Smooth muscle cell (in vitro differentiated cells): ENCODE data around the gene CLCN1. TPM values are rescaled to one million over a fixed set of nuclear protein-coding genes. Genes with fewer than 3 reads are reported as not detected.

Experiments
- DNase-seq: peaks from one replicate; lab custom pipeline; 2025; ENCODE audit not compliant: unreplicated experiment; lab: John Stamatoyannopoulos, UW
- H2AFZ ChIP-seq: fragments of 200-600 bp; sonication (generic); 2 replicates; pipeline ENCODE4 v1.6.0; 2016; ENCODE audit warnings: antibody characterized with exemption, low read depth, mild to moderate bottlenecking
- H3F3A ChIP-seq: fragments of 200-600 bp; sonication (generic); 2 replicates; pipeline ENCODE4 v1.6.0; 2017; ENCODE audit warnings: antibody characterized with exemption, low read depth
- H3K27ac ChIP-seq: fragments of 200-600 bp; sonication (generic); 2 replicates; pipeline ENCODE4 v1.5.1; 2016; ENCODE audit warnings: low read depth, mild to moderate bottlenecking
- H3K27me3 ChIP-seq: fragments of 200-600 bp; sonication (generic); 2 replicates; pipeline ENCODE4 v1.6.1; 2016; ENCODE audit warnings: low read depth, mild to moderate bottlenecking
- H3K36me3 ChIP-seq: fragments of 200-600 bp; sonication (generic); 2 replicates; pipeline ENCODE4 v1.5.1; 2016; ENCODE audit warnings: low read depth
- H3K4me1 ChIP-seq: fragments of 200-600 bp; sonication (generic); 2 replicates; pipeline ENCODE4 v1.5.1; 2016; ENCODE audit warnings: low read depth
- H3K4me2 ChIP-seq: fragments of 200-600 bp; sonication (generic); 2 replicates; pipeline ENCODE4 v1.6.0; 2016; ENCODE audit warnings: mild to moderate bottlenecking
- H3K4me3 ChIP-seq: fragments of 200-600 bp; sonication (generic); 2 replicates; pipeline ENCODE4 v1.5.1; 2016; ENCODE audit warnings: mild to moderate bottlenecking
- H3K79me2 ChIP-seq: fragments of 200-600 bp; sonication (generic); 2 replicates; pipeline ENCODE4 v1.6.0; 2016; ENCODE audit warnings: low read depth, mild to moderate bottlenecking
- H3K9ac ChIP-seq: fragments of 200-600 bp; sonication (generic); 2 replicates; pipeline ENCODE4 v1.6.0; 2016; ENCODE audit warnings: low read depth
- H3K9me3 ChIP-seq: fragments of 200-600 bp; sonication (generic); replicated peaks from 2 replicates; pipeline ENCODE4 v1.5.1; 2016; ENCODE audit warnings: low read depth
- H4K20me1 ChIP-seq: fragments of 200-600 bp; sonication (generic); 2 replicates; pipeline ENCODE4 v1.6.0; 2016; ENCODE audit warnings: low read depth
- WGBS: methylation state at CpG from one replicate; pipeline ENCODE4 v1.1.7; 2016; ENCODE audit warnings: low lambda C conversion rate; 5-methylcytosine and 5-hydroxymethylcytosine counted together
- polyA plus RNA-seq: library from polyadenylated mRNA; unstranded; fragments of >200 nt; fragmentation: Nextera tagmentation; extraction: Ambion mirVana; gene quantifications from 2 replicates; pipeline ENCODE4 v1.2.1, GENCODE V29; 2016
- total RNA-seq: library from RNA; depleted of rRNA; stranded (reverse); fragments of >200 nt; gene quantifications from 2 replicates; pipeline ENCODE4 v1.2.3, GENCODE V29; 2014
- TF ChIP-seq, protein P1 (sequence below): fragments of 200-600 bp; sonication (generic); IDR thresholded peaks from 2 replicates; pipeline ENCODE4 v1.5.1; 2017; ENCODE audit warnings: borderline replicate concordance, mild to moderate bottlenecking, antibody characterized with exemption; ENCODE audit not compliant: insufficient read depth, poor library complexity, severe bottlenecking

Gene CLCN1
- total and polyA plus RNA-seq, 2 experiments from 2014 or later = not detected

DNA sequence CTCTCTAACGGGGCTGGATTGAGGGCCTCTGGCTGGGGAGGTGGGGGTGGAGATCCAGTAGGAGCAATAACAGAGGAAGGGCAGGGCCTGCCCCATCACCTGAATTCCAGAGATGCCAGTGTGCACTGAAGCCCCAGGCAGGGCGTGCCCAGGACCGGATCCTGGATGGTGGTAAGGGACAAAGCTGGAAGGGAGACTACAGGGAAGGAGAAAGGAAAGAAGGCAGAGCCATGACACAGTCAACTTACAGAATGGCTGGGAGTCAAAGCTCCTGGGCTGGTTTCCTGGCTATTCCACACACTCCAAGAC is 30.5 kb upstream of the CLCN1 start:
- DNase-seq = no peak
- Histone ChIP-seq H4K20me1 (peaks cover 5% of the 10 kb centered on the region), H3K79me2 (peaks cover 14% of the 10 kb centered on the region), H3K36me3 (no peaks in the 10 kb centered on the region), H3K4me2 (no peak overlapping the region), H3K9me3 (no peaks in the 10 kb centered on the region), H3K27me3 (no peaks in the 10 kb centered on the region), H3F3A (peaks cover 8% of the 10 kb centered on the region), H3K9ac (no peak overlapping the region), H3K27ac (no peak overlapping the region), H2AFZ (no peak overlapping the region), H3K4me1 (peaks cover 4% of the 10 kb centered on the region), H3K4me3 (no peak overlapping the region)
- TF ChIP-seq, protein P1, sequence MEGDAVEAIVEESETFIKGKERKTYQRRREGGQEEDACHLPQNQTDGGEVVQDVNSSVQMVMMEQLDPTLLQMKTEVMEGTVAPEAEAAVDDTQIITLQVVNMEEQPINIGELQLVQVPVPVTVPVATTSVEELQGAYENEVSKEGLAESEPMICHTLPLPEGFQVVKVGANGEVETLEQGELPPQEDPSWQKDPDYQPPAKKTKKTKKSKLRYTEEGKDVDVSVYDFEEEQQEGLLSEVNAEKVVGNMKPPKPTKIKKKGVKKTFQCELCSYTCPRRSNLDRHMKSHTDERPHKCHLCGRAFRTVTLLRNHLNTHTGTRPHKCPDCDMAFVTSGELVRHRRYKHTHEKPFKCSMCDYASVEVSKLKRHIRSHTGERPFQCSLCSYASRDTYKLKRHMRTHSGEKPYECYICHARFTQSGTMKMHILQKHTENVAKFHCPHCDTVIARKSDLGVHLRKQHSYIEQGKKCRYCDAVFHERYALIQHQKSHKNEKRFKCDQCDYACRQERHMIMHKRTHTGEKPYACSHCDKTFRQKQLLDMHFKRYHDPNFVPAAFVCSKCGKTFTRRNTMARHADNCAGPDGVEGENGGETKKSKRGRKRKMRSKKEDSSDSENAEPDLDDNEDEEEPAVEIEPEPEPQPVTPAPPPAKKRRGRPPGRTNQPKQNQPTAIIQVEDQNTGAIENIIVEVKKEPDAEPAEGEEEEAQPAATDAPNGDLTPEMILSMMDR = no peak
- 50% methylated on average over 3 of the region's 3 CpGs for WGBS

DNA sequence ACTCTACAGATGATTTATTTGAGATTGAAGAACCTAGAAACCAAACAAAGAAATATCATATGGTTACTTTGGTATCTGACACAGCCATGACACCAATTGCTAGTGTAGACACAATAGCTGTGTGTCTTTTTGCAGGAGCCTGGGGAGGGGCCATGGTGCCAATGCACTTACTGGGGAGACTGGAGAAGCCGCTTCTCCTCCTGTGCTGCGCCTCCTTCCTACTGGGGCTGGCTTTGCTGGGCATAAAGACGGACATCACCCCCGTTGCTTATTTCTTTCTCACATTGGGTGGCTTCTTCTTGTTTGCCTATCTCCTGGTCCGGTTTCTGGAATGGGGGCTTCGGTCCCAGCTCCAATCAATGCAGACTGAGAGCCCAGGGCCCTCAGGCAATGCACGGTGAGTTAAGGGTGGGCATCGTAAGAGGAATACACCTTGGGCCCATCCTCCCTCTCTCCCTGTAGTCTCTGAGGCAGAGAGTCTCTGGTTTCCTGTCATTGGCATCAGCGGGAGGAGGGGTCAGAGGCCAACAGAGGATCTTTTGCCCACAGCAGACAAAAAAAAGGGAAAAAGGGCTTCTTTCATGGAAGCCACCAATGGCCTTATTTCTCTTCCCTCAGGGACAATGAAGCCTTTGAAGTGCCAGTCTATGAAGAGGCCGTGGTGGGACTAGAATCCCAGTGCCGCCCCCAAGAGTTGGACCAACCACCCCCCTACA is 29.9 kb upstream of the CLCN1 start:
- H3K79me2 ChIP-seq = peaks cover 19% of the 10 kb centered on the region
- H3K9ac ChIP-seq = no peak overlapping the region
- H3K4me3 ChIP-seq = no peak overlapping the region
- no peak overlapping the region for H3K27ac ChIP-seq
- TF ChIP-seq, protein P1 = no peak
- no peaks in the 10 kb centered on the region for H3K36me3 ChIP-seq
- DNase-seq = no peak
- H2AFZ ChIP-seq = no peak overlapping the region
- H3K4me1 ChIP-seq = peaks cover 9% of the 10 kb centered on the region
- H4K20me1 ChIP-seq = peaks cover 11% of the 10 kb centered on the region
- H3K27me3 ChIP-seq = no peaks in the 10 kb centered on the region
- no peak overlapping the region for H3K4me2 ChIP-seq
- no peaks in the 10 kb centered on the region for H3K9me3 ChIP-seq
- 92% methylated on average over 11 of the region's 11 CpGs for WGBS
- H3F3A ChIP-seq = peaks cover 8% of the 10 kb centered on the region

DNA sequence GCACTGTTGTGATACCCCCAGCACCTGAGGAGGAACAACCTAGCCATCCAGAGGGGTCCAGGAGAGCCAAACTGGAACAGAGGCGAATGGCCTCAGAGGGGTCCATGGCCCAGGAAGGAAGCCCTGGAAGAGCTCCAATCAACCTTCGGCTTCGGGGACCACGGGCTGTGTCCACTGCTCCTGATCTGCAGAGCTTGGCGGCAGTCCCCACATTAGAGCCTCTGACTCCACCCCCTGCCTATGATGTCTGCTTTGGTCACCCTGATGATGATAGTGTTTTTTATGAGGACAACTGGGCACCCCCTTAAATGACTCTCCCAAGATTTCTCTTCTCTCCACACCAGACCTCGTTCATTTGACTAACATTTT is 29.4 kb upstream of the CLCN1 start:
- Histone ChIP-seq H4K20me1 (peaks cover 16% of the 10 kb centered on the region), H3K79me2 (peaks cover 24% of the 10 kb centered on the region), H3K9me3 (no peaks in the 10 kb centered on the region), H2AFZ (no peak overlapping the region), H3K36me3 (no peaks in the 10 kb centered on the region), H3F3A (peaks cover 8% of the 10 kb centered on the region), H3K4me2 (no peak overlapping the region), H3K4me1 (peaks cover 12% of the 10 kb centered on the region), H3K27ac (no peak overlapping the region), H3K27me3 (no peaks in the 10 kb centered on the region), H3K9ac (no peak overlapping the region), H3K4me3 (no peak overlapping the region)
- WGBS = 94% methylated on average over 6 of the region's 6 CpGs
- no peak for DNase-seq
- TF ChIP-seq, protein P1 = no peak

DNA sequence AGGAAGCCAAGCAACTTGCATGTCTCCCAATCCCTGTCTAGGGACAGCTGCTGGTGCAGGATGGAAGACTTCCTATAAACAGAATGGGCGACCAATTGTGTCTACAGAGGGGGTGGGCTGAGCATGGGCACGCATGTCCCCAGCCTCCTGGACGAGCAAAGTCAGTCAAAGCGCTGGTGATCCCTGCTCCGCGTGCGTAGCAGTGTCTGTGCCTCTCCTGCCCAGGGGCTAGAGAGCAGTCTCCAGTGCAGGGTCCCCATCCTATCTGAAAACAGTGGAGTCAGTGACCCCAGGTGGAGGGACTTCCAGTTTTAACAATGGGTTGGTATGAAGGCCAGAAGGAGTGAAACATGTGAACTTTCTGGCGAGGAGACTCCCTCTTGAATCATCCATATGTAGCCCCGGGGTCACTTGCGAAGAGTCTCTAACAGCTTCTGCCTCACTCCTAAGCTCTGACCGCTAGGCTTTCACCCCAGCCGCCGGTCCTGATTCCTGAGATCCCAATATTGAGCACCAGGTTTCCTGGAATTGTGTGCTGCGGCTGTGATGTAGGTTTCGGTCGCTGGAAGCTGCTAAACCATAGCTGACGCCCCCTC is 28.5 kb upstream of the CLCN1 start:
- Histone ChIP-seq H3K4me1 (peaks cover 12% of the 10 kb centered on the region), H3K79me2 (peaks cover 31% of the 10 kb centered on the region), H2AFZ (peak overlapping the region; percentile 81), H3K27ac (no peak overlapping the region), H3F3A (peaks cover 8% of the 10 kb centered on the region), H4K20me1 (peaks cover 23% of the 10 kb centered on the region), H3K9ac (no peak overlapping the region), H3K36me3 (peaks cover 6% of the 10 kb centered on the region), H3K4me3 (peak overlapping the region; percentile 77), H3K4me2 (peak overlapping the region; percentile 88), H3K27me3 (no peaks in the 10 kb centered on the region), H3K9me3 (no peaks in the 10 kb centered on the region)
- WGBS = 87% methylated on average over 17 of the region's 17 CpGs
- DNase-seq = no peak
- TF ChIP-seq, protein P1 = no peak
